GM19467 (cell line): ENCODE measurements around the gene CHRM2.

Experiments used
- ATAC-seq: cut with Tn5 transposase; IDR thresholded peaks from one replicate; pipeline ENCODE4 v1.9.1; 2021; ENCODE audit warnings: mild to moderate bottlenecking, moderate library complexity; ENCODE audit not compliant: unreplicated experiment

The CHRM2 gene

DNA sequence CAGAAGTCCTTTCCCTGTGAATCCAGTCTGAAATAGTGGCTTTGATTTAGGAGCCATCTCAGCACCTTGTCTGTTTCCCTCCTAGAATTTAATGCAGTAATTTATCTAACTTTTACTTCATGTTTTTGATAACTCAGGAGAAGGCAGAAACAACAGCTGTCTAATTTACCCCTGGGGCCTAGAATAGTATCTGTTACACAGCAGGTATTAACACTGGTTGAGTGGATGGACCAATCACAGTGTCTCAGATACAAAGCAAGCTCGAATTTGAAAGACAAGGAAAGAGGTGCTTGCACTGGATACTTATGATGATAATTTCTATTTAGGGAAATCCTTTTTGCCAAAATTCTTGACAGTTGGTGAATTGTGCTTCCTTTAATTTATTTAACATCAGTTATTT lies 23.4 kb downstream of the CHRM2 start:
- no peak for ATAC-seq

DNA sequence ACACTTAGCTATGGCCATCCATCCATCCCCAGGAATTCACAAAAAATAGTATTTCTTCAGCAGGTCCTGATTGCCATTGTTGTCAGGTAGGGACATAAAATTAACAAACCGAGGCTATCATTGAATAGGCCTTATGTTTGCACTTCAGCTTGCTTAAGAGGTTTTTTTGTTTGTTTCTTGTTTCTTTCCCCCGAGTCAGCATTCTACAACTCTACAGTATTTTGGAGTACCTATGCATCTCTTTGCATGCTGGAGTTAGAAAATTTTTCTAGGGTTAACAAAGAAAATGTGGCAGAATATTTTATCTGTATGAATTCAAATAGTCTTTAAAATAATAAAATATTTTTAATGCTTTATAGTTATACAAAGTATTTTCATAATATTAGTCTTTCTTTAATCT lies 26.3 kb downstream of the CHRM2 start:
- ATAC-seq = no peak

DNA sequence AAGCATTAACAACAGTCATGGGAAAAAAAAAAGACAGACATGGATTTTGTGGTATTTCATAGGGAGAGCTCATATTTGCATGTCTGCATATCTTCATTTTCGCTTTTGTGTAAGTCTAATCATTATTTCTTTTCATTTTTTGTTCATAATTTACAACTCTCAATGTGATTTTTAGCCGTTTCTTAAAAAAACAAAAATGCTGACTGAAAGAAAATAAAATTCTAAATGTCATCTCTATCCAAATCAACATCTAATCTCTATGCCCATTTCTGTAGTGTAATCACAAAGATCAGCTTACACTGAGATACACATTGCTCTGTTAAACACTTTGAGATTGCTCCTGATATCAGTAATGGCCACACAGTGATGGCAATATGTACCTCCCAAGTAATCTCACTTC lies 29.2 kb downstream of the CHRM2 start:
- no peak for ATAC-seq

DNA sequence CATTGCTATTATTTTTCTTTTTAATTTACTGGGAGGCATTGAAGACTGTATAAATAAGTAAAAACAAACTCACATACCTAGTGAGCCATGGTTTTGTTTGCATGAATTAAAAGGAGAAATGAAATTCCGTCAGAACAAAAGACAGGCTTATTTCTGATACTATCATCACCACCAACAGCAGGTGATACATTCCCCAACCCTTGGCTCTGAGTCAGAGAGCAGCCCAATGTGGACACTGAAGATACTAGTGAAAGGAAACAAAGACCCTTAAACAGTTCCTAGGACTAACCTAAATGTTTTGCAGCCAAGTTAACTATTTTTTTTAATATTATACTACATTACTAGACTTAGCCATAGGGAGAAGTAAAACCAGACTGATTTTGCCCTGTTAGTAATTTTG lies 31.6 kb downstream of the CHRM2 start:
- no peak for ATAC-seq

DNA sequence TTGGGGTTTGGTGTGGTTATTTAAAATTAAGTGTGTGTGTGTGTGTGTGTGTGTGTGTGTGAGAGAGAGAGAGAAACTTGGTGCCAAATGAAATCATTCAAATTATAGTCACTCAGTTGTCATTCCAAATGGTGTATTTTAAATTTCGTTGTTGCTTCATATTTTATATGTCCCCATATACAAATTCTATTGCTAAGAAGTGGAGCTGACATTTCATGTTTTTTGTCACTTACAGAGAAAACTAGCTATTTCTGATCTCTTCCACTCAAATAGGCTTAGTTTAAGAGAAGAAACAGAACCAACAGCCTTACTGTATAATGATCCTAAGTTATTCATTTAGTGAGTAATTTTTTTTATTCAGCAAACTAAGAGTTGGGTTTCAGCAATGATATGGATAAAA lies 42.3 kb downstream of the CHRM2 start:
- ATAC-seq = no peak

DNA sequence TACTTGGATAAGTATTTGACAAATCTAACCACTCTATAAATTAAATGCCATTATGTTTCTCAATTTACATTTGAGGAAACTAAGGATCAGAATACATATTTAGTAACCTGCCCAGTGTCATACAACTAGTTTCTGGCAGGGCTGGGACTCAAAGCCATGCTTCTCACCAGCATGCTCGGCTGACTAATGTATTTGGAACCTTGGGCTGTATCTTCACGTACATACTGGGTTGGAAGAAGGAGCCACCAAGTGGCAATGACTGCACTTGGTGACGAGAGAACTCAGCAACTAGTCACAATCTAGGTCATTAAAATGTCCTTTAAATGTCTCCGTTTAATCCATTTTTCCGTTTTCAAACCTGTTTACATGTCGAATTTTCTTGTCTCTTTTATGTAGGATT lies 42.9 kb downstream of the CHRM2 start:
- ATAC-seq = no peak

DNA sequence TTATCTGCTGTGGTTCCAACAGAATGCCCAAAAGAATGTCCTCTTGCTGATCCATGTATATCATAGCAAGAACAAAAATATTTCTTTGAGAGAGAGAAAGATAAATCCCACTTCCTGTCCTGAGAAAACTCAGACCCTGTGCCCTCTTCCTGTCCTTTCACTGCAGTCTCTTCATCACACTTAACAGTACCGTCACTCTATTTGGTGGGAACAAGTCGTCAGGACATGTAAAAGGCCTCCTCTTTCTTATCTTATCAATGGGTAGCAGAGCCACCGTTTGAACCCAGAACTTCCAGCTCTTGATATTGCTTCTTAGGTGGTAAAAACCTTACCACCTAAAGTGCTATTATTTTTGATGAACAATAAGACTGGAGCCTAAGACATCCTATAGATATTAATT lies 43.9 kb downstream of the CHRM2 start:
- ATAC-seq = no peak

DNA sequence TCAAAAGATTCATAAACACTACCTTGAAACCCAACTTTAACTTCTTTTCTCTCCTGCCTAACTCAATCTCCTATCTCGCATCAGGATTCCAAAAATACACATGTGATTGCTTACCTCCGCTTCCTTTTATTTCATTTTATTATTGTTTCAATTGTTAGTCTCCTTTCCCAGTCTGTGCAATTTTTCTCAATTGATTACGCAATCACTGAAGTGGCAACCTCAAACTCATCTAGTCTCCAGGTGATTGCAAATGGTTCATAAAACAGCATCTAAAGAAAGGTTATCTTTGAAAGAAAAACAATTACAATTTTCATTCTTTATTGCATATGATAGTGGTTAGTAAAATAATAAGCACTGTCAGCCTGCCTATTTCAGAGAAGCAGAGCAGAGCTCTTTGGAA lies 45.6 kb downstream of the CHRM2 start:
- ATAC-seq = no peak

DNA sequence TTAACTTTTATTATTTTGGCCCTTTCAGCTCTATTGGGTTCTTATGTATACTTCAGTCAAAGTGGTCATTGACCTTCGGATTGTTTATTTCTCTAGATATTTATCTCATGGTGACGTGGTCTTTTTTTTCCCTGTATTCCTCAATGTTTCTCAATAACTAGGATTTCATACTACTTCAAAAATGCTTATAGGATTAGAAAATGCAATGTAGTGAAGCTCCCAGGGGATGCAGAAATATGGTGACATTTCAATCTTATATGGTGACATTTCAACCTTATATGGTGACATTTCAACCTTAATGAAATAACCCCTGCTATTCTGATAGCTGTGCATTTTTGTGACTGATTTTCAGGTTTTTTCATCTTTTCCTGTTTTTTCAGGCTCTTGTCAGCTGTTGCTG lies 51.4 kb downstream of the CHRM2 start:
- ATAC-seq = no peak

DNA sequence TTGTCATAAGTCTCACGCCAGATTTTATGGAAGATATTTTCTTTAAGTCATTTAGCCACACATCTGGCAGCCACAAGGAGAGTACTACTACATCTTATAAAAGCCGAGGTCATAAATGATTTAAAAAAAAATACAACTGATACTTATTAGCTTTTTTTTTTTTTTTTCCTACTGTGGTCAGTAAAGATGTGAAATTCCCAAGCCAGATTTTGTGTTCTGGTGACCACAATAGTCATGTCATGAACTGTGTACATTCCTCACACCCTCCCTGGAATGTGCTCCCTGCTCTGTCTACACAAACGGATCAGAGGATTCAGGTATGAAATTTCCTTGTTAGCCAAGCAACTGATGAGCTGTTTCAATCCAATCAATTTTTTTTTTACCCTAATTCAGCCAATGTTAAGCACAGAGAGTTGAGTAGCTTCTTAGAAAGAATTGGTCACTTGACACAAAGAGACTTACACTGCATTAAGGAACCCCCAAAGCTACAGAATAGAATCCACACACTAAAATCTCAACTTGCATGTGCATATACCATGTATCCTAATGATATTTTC lies 54.7 kb downstream of the CHRM2 start:
- ATAC-seq = no peak

DNA sequence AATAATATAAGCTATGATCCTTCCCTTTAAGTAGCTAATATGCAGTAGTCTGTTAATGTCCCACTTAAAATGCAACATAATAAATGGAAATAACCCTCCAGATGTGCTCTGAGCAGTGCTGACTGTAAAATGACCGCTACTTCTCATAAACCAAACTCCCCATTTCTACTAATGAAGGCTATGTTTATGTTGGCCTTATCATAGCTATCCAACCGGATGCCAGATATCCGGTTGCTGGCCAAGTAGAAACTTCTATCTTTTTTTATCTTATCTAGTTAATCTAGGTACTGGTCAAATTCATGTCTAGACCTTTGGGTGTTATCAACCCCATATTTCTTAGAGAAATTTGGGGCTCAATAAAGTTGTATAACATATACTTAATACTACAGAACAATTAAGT lies 56.6 kb downstream of the CHRM2 start:
- no peak for ATAC-seq

DNA sequence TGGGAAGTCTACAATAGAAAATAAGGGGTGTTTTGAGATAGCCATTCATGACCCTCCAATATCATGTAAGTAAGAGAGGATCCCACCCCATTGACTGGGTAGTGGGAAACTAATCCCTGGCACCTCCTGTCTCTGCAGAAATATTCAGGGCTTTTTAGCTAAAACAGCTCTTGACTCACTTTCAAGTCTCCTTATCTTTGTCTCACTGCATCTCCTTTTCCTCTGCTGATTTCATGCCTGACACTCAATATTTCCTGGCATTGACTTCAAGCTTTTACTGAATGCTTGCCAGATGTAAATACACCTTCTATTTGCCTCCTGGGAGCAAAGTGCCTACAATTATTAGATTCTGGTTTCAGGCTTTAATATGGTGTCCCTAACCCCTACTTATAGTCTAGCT lies 57.1 kb downstream of the CHRM2 start:
- no peak for ATAC-seq

DNA sequence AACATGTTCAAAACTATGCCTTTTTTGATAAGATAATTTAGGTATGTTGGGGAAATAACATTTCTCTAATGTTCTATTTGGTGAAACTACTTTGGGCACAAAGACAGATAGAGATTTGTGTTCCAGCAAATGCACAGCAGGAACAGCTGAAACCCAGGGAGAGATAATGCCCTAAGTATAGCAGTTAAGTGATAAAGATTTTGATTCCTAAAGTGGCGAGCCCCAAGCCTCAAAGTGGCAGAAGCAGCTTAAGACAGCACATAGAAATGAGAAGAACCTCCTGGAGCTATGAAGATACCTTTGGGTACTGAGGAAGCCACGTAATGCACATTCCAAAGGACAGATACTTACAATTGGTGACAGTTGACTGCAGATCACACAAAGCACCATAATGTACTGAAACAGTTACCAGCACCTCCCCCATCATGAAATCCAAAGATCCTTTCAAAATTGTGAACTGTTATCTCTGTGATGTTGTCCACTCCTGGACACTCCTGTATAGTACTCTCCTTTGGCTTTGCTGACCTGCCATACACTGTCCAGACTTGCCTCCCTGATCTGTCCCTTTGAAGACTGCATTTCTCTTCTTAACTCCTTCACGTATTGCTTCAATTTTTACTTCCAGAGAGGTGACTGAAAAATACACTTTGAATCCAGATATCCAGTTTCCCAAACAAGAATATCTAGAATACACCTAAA lies 62.9 kb downstream of the CHRM2 start:
- ATAC-seq = no peak

DNA sequence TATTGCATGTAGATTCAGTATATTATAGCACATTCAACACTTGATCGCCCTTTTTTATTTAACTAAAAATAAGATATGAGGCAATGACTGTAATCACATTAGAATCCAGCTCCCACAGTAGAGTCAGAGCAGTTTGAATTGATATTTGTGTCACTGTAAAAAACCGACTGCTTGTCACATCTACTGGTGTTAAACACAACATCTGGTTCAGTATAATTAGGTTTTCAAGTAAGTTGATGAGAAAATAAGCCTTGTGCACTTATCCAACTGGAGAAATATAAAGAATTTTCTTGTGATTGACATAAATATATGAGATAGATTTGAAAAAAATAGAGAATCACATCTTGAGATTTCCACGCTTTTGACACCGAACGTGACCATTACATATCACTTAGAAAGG lies 69.0 kb downstream of the CHRM2 start:
- no peak for ATAC-seq

DNA sequence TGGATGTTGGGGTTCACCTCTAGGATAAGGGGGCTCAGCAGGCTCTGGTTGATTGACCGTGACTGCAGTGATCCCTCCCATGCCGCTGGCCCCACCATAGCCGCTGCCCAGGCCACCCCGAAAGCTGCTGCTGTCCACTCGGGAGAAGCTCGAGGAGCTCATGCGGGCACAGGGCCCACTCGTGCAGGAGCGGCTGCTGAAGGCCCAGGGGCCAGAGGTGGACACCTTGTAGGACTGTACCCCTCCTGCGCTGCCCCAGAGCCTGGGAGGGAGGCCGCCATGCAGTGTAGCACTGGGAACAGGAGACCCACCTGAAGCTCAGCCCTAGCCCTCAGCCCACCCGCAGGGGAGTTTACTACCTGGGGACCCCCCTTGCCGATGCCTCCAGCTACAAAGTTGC lies 70.0 kb downstream of the CHRM2 start:
- no peak for ATAC-seq

DNA sequence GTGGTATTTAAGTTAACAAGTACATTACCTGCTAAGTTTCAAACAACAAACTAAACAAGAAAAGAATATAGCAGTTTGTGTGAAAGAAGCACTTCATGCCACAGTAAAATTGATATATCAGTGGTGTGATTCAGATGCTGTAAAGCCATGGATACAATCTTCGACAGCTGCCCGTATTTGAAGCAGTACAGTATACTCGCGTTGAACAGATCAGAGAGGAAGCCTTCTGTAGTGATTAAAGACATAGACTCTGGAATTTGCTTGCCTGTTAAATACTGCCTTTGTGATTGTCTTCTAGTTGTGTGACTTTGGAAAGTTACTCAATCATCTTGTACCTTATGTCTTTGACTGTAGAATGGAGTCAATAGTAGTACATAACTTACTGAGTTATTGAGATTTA lies 71.7 kb downstream of the CHRM2 start:
- ATAC-seq = no peak

DNA sequence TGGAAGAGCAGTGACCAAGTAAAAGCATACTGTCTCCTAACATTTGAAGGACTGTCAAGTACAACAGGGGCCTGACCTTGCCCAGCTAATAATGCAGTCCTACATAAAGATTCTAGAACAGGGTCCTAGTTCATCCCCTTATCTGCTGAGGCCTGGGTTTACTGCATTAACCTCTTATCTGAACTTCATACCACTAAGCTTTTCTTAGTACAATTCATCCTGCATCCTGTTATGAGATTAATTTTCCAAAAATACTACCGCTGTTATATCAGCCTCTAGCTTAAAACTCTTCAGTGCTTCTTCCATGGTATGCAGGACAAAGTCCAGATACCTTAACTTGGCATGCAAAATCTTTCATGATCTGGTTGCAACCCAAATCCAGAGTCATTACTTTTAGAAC lies 72.5 kb downstream of the CHRM2 start:
- ATAC-seq = no peak

DNA sequence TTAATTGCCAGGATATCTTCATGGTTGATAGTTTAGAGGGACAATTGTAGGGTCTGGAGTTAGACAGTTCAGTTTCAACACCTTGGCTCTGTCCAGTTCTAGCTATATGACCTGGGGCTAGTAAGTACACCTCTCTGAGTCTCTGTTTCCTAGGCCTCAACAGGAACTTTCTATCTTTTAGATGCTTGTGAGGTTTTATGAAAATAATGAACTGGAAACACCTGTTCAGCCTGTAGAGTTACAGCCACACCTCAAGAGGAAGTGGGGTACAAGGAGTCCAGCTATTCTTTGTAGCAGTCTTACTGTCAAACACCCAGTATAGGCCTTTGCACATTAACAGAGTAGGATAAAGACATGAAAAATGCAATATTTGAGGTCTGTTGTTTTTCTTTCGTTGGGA lies 73.4 kb downstream of the CHRM2 start:
- ATAC-seq = no peak

DNA sequence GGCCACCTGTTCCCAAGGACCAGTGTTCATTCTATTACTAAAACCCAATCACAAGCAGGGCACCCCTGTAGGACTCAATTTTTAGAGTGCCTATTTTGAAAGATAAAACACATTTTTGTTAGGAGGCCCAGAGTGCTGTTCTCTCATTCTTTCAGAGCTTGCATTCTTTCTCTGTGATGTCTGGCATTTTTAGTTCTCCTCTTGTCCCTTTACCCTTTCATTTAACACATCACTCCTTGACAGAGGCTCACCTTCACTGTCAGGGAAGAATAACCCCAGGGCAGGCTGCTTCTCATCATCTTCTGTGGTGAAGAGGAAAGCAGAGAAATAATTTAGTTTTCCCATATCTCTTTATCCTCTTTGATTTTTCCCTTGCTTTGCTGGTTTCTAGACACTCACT lies 73.9 kb downstream of the CHRM2 start:
- ATAC-seq = no peak

DNA sequence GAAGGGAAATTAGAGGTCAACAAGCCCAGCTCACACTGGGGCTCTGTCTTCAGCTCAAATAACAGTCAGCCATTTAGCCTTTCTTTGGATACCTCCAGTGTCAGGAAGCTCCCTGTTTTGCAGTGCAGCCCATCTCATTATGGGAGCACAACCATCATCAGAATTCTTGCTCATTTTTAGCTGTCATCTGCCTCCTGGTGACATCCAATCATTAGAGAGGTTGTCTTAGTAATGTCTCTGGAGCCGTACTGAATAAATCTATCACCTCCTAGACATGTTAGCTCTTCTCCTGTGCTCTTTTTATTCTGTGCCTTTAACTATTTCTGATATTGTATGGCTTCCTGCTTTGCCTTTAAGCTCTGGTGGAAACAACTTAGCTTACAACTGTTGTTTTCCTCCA lies 74.5 kb downstream of the CHRM2 start:
- ATAC-seq = no peak

DNA sequence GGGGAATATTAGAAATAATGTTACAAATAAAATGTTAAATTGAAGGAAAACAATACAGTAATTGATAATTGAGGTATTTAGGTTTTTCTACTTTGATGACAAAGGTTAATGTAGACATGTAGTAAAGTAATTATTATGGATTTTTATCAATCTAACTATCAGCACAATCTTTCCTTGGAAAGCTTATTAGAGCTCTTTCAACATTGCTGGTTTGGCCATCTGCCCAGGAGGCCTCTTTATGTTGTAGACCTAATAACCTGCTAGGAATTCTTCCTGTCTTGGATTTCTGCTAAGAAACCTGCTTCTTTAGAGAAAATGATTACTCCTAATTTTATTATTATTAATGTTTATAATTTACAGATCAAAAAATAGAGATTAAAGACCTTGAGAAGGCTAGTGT lies 78.9 kb downstream of the CHRM2 start:
- ATAC-seq = no peak

DNA sequence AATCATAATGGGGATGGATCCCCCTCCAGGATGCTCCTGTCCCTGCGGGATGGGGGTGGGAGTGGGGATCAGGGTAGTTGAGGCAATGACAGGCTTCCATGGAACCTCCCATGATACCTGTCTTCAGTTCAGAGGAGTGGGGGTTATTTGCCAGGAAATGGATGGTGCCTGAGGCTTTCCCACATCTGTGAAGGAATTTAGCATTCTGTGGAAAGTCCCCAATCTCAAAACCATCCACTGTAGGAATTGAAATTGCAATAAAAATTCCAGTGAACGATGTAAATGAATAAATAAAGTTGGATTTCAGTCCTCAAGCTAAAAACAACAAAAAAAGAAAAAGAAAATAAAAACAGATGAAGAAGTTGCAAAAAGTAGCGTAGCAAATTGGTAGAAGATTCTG lies 81.9 kb downstream of the CHRM2 start:
- ATAC-seq = no peak

DNA sequence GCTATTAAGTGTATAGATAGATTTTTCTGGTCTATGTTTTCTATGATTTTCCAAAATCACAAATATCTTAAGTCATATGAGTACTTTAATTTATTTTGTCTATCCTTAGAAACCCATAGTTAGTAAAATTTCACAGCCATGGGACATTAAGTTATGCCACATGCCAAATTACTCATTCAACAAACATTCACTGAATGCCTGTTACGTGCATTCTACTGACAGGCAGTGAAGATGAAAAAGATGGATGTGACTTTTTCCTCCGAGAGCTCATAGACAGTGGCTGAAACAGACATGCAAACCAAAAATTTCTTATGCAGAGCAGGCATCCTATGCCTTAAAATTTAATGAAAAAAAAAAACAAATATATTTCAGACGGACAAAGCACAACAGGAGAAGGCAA lies 84.9 kb downstream of the CHRM2 start:
- no peak for ATAC-seq
